Hematopoietic multipotent progenitor cell treated with erythropoietin and hydrocortisone succinate and interleukin-3 and kit ligand, for 15 days (in vitro differentiated cells): ENCODE measurements around the gene OSCAR.
"Not testable (repeated sequence)": the region's sequence is repeated elsewhere in the genome, so short reads cannot be mapped to it uniquely, and the experiment has no call there.

Experiments used
- DNase-seq: peaks from one replicate; pipeline ENCODE4 v3.0.0-alpha.2; 2015; ENCODE audit warnings: low spot score

The OSCAR gene

DNA sequence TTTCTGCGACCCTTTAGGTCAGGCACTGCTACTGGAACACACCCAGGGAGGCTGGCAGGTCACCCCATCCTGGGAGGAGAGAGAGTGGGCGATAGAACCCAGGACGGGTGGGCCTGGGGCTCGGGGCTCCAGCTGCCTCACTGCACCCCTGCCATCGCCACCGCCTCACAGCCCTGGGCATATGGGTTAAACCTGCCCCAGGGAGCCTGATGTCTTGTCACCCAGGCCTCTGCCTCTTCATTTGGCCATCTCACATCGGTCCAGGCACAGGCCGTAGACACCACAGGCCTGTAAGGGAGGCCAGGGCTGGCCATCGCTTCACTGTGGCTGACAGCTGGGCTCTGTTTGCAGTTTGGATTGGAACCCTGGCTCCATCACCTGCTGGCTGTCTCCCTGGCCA, 25.1 kb upstream of the OSCAR start:
- DNase-seq = no peak

DNA sequence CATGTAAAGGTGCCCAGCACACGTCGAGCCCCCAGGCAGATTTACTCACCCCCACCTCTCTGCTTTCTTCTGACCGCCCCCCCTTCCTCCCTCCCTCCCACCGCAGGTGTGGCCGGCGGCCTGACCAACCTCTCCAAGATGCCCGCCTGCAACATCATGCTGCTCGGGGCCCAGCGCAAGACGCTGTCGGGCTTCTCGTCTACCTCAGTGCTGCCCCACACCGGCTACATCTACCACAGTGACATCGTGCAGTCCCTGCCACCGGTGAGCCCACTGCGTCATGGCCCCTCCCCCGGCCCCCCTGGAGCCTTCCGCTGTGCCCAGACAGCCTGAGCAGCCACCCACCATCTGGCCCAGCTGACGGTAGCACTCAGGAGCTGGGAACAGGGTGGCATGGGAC, 23.8 kb upstream of the OSCAR start:
- DNase-seq = no peak

DNA sequence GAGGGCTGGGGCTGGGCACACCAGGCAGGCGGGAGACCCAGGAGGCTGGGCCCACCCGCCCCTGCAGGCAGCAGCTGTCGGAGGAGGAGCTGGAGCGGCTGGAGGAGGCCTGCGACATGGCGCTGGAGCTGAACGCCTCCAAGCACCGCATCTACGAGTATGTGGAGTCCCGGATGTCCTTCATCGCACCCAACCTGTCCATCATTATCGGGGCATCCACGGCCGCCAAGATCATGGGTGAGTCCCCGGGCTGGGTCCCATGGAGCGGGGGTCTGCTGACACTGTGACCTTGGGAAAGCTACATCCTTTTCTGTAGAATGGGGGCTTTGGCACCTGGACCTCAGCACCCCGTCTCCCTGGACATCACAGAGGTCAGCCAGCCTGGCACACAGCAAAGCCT, 23.1 kb upstream of the OSCAR start:
- no peak for DNase-seq

DNA sequence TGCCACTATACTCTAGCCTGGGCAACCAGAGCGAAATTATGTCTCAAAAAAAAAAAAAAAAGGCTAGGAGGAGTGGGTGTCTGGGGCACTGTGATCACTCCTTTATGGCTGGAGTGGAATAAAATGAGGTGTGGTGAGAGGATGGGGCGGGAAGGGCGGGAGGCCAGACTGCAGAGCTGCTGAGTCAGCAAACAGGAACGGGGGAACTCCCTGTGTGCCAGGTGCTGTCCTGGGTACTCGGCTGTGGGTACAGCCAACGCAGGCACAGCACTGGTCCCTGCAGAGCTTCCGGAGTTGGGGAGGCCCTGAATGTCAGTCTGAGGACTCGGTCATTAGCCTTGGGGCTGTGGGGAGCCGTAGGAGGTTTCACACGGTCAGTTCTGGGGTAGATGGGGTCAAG, 20.7 kb upstream of the OSCAR start:
- no peak for DNase-seq

DNA sequence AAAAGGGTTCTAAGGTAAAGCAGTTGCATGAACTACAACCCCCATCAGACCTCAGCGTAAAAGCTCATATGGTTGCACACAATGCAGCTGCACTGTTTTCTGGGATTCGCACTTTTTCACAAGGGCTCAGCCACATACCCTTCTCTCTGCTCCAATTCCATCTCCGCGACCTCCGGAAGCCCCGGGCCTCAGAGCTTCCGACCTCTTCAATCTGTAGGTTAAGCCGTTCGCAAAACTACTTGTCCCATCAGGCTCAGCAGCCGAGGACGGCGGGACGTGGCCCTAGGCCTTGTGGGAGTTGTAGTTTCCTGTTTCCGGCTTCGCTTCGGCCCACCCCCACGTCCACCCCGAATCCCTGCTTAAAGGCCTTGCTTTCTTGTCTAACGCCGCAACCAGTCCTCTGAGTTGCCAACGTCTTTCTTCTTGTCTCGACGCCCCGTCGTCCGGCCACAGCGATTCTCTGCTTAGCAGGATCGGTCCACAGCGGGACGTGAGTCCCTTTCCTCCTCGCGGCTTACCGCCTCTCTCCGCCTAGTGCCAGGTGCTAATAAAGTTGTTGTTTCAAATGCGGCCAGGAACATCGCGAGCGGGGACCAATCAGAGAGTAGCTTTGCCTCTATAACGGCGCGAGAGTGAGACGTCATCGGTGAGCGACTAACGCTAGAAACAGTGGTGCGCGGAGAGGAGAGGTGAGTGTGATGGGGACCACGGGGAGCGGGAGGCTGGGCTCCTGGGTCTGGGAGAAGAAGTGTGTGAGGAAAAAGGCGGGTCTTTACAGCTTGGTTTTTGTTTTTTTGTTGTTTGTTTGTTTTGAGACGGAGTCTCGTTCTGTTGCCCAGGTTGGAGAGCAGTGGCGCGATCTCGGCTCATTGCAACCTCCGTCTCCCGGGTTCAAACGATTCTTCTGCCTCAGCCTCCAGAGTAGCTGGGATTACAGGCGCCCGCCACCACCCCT, 14.8 kb upstream of the OSCAR start, which contains the start of the genes PRPF31 and TFPT:
TSS of gene PRPF31 (plus strand) at position 646 of the 955 bp plus-strand sequence. CDS start 2,525 bp downstream, outside the sequence.
TSS of gene TFPT (minus strand) at position 549 of the 955 bp plus-strand sequence. CDS start at position 161, 388 bp downstream.
- peak; percentile 99 for DNase-seq

DNA sequence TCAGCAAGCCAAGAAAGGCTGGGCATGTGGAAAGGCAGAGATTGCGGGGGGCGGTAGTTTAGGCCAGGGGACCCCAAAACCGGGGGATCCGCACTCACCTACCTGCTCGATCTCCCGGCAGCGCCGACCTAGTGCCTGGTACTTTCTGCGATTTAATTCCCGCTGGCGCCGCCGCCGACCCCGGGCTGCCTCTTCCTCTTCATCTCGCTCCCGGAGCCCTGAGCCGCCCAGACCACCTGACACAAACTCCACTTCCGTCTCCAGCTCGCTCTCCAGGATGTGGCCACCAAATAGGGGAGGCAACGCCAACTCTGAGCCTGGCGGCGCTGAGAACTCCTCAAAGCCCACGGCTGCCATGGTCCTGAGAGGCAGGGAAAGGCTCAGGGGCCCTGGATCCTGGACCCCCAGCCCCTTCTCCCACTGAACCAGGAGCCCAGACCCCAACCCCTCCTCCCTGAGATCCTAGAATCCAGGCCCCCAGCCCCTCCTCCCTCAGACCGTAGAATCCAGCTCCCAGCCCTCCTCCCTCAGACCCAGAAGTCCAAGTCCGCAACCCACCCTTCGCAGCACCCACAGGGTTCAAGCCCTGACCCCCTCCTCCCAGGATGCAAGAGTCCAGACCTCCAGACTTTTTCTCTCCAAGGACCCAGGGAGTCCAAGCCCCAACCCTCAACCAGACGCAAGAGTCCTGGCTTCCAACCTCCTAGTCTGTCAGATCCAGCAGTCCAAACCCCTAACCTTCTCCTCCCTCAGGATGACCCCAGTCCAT, 13.9 kb upstream of the OSCAR start:
- DNase-seq = no peak

DNA sequence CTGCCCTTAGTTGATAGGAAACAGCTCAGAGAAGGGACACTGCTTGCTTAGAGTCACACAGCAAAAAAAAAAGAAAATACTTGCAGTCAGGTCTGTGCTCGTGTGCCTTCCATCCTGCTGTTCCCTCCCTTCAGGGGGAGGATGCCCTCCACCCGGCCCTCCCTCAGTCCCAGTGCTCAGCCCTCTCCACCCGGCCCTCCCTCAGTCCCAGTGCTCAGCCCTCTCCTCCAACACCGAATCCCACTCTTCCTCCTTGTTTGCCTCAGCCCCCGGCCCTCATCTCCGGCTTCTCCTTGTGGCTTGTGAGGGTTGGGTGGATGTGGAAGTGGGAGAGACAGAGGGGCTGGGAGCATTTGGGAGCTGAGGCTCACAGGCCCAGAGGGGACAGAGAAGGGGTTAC, 9.0 kb upstream of the OSCAR start:
- DNase-seq = no peak

DNA sequence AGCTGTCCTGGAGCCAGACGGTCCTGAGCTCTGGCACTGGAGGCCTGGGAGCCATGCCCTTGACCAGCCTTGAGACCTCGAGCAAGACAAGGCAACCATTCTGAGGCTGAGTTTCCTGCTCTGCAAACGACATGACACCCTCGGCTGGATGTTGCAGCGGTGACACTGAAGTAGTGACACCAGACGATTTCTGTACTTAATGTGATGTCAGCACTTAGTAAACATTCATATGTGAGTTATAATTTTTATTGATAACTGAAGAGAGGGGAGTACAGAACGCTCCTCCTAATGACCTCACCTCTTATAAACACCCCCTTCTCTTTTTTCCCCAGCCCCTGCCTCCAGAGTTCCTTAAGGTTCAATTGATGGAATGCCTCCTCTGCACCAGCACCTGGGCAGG, 7.9 kb upstream of the OSCAR start:
- no peak for DNase-seq

DNA sequence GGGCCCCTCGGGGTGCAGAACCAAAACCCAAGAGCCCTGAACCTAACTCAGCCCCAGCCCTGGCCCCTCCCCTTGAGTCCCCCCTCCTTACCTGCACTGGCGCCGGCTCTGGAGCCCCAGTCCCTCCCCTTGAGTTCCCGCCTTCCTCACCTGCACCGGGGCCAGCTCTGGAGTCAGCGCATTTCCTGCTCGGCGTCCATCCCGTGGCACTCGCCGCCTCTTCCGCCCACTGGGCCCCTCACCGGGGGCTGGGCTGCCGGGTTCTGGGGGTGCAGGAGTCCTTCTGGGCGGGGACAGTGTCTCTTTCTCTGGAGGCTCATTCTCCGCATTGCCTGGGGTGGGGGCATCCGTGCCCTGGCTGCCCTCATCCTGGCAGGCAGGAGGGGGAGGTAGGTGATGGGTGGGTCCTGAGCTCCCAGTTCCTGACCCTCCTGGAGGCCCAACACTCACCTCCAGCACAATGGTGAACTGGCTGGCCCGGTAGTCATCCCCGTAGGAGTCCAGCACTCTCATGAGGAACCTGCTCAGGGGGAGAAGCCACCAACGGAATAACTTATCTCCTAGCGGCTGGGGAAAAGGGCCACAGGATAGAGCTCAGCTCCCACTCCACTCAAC, 7.4 kb upstream of the OSCAR start:
- no peak for DNase-seq

DNA sequence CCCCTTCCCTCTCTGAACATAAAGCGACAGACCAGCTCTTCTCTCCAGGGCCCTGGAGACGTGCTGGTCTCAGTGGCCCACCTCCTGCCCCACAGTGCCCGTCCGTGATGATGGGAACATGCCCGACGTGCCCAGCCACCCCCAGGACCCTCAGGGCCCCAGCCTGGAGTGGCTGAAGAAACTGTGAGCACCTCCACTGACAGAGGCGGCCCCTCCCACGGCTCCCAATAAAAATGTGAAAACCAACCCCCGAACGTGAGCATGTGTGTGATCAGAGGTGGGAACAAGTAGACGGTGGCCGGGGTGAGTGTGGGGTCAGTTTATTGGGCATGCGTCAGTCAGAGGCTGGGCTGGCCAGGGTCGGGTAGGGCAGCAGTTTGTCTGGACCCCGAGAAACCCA, 6.1 kb upstream of the OSCAR start:
- no peak for DNase-seq

DNA sequence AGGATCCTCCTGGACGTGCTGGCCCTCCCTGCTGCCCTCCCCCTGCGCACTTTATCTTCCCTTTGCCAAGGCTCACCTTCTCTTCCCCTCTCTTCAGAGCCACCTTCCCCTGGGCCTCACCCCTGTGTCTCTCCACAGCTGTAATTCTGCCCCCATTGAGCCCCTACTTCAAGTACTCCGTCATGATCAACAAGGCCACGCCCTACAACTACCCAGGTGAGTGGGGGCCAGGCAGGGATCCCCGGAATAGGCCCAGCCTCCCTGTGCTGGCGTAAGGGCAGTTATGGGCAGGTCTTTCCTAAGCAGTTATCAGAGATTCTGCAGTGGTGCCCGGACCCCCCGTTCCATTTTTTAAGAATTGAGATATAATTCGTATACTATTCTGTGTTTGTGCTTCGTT, 5.2 kb upstream of the OSCAR start:
- no peak for DNase-seq

DNA sequence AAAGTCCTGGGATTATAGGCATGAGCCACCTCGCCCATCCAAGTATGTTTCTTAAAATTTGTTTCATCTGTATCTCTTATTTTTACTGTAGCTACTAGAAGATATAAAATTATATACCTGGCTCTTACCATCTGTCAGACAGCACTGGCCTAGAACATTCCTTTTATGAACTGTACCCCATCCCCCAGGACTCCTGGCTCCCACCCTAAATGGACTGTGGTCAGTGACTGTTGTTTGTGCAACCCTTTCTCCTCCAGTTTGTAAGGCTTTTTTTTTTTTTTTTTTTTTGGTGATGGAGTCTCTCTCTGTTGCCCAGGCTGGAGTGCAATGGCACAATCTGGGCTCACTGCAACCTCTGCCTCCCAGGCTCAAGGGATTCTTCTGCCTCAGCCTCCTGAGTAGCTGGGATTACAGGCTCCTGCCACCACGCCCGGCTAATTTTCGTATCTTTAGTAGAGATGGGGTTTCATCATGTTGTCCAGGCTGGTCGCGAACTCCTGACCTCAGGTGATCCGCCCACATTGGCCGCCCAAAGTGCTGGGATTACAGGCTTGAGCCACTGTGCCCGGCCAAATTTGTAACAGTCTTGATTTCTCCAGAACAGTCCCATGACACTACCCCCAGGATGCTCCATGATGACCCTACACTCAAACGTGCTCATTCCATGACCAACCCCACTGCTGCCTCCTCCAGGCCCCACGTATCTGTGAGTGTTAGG, 4.6 kb upstream of the OSCAR start:
- no peak for DNase-seq

DNA sequence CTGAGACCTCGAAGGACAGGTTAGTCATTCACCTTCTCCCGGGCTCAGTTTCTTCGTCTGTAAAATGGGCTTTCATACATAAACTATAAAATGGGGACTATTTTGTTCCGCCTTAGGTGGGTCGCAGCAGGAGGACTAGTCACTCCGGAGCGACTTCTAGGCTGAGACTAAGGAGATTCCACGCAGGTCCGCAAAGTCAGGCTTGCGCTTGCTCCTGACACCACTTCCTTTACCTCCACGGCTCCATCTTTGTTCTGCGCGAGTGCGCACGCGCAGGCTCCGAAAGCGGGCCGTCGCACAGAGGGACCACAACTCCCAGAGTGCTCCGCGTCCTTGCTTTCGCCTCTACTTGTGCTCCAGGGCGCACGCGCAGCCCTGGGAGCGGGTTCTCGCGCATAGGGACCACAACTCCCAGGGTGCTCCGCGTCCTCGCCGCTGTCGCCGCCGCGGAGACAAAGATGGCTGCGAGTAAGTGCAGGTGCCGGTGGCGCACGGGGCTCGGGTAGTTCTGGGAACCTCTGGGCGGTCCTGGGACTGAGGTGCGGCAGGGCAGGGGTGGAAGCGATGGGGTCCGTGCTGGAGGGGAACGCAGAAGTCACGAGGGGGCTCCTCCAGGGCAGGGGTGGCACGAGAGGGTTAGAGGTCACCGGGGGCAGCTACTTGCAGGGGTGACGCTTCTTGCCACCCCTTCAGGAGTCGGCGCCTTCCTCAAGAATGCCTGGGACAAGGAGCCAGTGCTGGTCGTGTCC, 2.0 kb upstream of the OSCAR start, which contains the start of gene NDUFA3:
TSS of gene NDUFA3 (plus strand) at position 435 of the 749 bp plus-strand sequence. CDS start at position 459, 24 bp downstream.
- peak; percentile 99 for DNase-seq

DNA sequence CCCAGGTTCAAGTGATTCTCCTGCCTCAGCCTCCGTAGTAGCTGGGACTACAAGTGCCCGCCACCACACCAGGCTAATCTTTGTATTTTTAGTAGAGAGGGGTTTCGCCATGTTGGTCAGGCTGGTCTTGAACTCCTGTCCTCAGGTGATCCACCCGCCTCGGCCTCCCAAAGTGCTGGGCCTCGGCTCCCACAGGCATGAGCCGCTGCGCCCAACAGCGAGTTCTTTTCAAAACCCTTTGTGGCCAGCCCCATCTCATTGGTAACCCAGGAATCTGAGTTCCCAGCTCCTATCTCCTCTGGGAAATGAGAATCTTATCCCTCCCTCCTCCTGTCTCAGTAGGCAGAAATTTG, 724 bp downstream of the OSCAR start:
- DNase-seq = not testable (repeated sequence)

DNA sequence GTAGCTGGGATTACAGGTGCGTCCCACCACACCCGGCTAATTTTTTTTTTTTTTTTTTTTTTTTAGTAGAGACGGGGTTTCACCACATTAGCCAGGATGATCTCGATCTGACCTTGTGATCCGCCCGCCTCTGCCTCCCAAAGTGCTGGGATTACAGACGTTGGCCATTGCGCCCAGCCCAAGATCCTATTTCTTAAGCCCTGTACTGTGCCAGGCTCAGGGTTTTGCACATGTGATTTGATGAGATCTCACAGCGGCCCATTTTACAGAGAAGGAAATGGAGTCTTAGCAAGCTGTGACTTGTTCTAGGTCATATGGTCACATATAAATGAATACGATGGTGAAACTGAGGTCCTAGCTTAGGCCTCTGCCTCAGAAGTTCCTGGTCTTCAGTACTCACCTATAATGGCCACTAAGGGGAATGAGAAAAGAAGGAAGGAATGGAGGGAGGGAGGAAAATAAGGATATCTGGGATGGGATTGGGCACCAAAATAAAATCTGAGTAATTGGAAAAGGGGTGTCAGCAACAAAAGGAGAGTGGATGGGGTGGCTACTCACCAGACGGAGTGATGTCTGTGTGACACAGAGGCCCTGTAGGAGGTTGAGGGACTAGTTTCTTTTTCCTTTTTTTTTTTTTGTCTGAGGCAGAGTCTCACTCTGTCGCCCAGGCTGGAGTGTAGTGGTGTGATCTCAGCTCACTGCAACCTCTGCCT, 1.3 kb downstream of the OSCAR start:
- no peak for DNase-seq

DNA sequence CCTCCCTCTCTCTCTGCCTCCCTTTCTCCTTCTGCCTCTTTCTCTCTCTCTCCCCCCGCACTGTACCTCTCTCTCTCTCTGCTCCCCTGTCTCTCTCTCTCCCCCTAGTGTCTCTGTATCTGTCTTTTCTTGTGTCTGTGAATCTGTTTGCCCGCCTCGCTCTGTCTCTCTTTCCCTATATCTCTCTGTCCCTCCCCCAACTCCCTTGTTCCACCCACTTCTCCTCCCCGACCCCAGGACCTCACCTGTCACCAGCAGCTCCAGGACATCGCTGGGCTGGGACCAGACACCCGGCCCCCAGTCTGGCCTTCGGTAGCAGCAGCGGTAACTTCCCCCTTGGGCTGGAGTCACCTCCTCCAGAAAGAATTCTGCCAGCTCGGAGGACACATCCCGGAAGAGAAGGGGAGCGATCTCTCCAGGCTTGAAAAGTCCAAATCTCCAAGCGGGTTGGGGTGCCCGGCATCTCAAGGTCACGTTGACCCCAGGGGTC, 3.9 kb downstream of the OSCAR start:
- DNase-seq = no peak

DNA sequence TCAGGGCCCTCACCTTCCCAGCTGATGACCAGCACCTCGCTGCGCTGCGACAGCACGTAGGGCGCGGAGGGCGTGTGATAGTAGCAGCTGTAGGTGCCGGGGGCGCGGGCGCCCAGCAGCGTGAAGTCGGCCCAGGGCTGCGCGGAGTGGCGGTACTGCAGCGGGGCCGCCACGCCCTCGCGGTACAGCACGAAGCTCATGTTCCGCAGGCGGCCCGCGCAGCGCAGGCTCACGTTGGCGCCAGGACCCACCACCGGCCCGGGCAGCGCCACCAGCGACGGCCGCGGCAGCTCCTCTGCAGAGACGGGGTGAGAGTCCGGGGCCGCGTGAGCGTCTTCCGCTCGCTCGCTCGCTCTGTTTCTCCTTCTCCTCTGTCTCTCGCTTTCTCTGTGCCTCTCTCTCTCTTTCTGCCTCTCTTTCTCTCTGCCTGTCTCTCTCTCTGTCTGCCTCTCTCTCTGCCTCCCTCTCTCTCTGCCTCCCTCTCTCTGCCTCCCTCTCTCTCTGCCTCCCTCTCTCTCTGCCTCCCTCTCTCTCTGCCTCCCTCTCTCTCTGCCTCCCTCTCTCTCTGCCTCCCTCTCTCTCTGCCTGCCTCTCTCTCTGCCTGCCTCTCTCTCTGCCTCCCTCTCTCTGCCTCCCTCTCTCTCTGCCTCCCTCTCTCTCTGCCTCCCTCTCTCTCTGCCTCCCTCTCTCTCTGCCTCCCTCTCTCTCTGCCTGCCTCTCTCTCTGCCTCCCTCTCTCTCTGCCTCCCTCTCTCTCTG, 4.6 kb downstream of the OSCAR start:
- not testable (repeated sequence) for DNase-seq

DNA sequence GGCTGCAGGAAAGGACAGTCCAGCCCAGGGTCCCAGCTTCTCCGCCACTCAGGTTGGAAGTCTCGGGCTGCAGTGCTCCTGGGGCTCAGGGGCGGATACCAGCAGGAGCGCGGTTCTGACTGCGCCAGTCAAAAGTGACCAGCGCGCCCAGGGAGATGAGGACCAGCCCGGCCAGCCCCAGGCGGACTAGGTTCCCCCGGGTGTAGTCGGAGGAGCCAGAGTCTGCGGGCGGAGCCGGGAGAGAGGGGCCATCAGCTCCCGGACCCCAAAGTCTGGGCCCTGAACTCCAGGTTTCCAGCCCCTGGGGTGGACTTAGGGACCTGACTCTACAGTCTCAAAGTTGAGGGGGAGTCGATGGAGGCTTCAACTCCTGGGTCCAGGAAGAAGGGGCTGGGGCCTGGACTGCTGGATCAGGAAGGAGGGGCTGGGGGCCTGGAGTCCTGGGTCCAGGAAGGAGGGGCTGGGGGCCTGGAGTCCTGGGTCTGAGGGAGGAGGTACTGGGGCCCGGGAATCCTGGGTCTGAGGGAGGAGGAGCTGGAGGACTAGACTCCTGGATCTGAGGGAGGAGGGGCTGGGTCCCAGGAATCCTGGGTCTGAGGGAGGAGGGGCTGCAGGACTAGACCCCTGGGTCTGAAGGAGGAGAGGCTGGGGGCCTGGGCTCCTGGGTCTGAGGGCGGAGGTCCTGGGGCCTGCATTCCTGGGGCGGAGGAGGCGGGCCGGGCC, 5.3 kb downstream of the OSCAR start:
- DNase-seq = no peak
